Measurements from ENCODE around the gene ENAM. TPM values are rescaled to one million over a fixed set of nuclear protein-coding genes. Genes with fewer than 3 reads are reported as not detected.
"Not testable (repeated sequence)": the region's sequence is repeated elsewhere in the genome, so short reads cannot be mapped to it uniquely, and the experiment has no call there.

Gene ENAM
- polyA plus RNA-seq, 1 experiment, result 0.14 TPM

DNA sequence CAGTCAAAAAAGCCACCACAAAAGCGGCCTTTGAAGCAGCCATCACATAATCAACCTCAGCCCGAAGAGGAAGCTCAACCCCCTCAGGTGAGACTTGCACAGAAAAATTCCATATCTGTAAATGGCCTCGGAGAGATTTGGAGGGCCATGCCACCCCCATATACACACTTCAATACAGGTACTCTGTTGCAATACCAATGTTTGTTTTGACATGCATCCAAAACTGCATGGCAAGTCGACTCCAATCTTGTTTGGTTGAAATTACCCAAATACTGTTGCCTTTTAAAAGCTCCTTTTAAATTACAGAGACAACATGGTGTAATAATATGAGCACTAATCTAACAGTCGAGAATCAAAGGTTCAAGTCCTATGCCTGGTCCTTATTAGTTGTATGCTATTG lies 5.9 kb downstream of the ENAM start:
- H3K27ac ChIP-seq (ENCODE audit: low read depth, low read length), result no peak overlapping the region
- no peaks in the 10 kb centered on the region for H3K9me3 ChIP-seq (ENCODE audit: control insufficient read depth, insufficient read depth, low read length)
- no peak overlapping the region for H3K4me3 ChIP-seq (ENCODE audit: low read depth, low read length)
- ChIA-PET CTCF (interaction anchor here (1.3 kb wide), 1 partner anchor 17 kb away, joined by 5 read pairs; no protein-coding TSS in a partner anchor), POLR2A (no interaction called here)
- TF ChIP-seq, protein P1, sequence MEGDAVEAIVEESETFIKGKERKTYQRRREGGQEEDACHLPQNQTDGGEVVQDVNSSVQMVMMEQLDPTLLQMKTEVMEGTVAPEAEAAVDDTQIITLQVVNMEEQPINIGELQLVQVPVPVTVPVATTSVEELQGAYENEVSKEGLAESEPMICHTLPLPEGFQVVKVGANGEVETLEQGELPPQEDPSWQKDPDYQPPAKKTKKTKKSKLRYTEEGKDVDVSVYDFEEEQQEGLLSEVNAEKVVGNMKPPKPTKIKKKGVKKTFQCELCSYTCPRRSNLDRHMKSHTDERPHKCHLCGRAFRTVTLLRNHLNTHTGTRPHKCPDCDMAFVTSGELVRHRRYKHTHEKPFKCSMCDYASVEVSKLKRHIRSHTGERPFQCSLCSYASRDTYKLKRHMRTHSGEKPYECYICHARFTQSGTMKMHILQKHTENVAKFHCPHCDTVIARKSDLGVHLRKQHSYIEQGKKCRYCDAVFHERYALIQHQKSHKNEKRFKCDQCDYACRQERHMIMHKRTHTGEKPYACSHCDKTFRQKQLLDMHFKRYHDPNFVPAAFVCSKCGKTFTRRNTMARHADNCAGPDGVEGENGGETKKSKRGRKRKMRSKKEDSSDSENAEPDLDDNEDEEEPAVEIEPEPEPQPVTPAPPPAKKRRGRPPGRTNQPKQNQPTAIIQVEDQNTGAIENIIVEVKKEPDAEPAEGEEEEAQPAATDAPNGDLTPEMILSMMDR (IDR thresholded peaks at IDR 0.05; ENCODE audit: low read depth, low read length), result no peak
- no peak for DNase-seq (ENCODE audit: low read depth, low spot score)
- no peaks in the 10 kb centered on the region for H3K27me3 ChIP-seq (ENCODE audit: control insufficient read depth, insufficient read depth, low read length)

DNA sequence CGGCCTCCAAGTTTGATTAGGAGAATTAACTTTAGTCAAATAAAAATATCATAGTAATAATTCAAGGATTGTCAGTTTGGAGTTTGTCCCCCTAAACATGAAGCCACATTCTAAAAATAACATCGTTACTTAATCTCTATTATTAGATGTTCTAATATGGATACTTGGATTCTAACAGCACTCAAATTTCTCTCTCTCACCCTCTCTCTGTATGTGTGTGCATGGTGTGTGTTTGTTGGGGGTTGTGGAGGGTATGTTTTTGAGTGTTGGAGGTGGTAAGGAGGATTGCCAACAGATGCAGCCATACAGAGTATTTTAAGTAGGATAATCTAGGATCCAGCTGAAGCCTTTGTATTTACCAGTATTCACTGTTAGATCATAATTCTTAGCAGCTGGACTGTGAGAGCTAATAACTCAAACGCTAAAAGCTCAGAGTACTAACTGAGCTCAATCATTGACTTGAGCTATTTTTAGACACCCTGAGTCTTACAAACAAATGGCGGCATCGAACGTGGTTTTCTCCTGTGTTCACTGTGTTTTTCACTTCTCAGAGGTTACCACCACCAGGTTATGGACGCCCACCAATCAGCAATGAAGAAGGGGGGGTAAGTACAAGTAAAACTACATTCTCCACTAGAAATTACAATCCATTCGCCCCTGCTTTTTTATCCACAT lies 8.8 kb downstream of the ENAM start:
- no peak overlapping the region for H3K27ac ChIP-seq (ENCODE audit: low read depth, low read length)
- TF ChIP-seq, protein P1 (IDR thresholded peaks at IDR 0.05; ENCODE audit: low read depth, low read length), result no peak
- no peaks in the 10 kb centered on the region for H3K27me3 ChIP-seq (ENCODE audit: control insufficient read depth, insufficient read depth, low read length)
- H3K9me3 ChIP-seq (ENCODE audit: control insufficient read depth, insufficient read depth, low read length), result no peaks in the 10 kb centered on the region
- DNase-seq (ENCODE audit: low read depth, low spot score), result no peak
- ChIA-PET CTCF (interaction anchor here (2.3 kb wide), 1 partner anchor 15 kb away, joined by 10 read pairs; no protein-coding TSS in a partner anchor), POLR2A (interaction anchor here (0.6 kb wide), 2 partner anchors 11 to 60 kb away, joined by 3 to 5 read pairs; no protein-coding TSS in a partner anchor)
- no peak overlapping the region for H3K4me3 ChIP-seq (ENCODE audit: low read depth, low read length)

DNA sequence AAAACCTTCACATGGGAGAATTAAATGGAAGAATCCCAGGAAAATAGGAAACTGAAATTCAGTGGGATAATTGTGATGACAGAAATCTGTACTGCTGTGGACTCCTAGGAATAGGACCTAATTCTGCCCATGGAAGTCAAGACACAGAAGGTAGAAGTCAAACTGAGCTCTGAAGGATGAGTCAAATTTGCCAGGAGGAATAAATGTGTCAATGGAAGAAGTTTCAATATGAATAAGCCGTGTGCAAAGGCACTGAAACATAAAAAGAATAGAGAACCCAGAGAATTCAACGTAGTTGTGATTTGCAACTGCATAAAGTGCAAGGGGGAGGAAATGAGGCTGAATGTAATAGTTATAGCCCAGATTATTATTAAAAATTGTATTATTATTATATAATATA lies 11.6 kb downstream of the ENAM start:
- POLR2A ChIA-PET, result no interaction called here
- CTCF ChIA-PET, result interaction anchor here (1.0 kb wide), 1 partner anchor 12 kb away, joined by 5 read pairs; no protein-coding TSS in a partner anchor

DNA sequence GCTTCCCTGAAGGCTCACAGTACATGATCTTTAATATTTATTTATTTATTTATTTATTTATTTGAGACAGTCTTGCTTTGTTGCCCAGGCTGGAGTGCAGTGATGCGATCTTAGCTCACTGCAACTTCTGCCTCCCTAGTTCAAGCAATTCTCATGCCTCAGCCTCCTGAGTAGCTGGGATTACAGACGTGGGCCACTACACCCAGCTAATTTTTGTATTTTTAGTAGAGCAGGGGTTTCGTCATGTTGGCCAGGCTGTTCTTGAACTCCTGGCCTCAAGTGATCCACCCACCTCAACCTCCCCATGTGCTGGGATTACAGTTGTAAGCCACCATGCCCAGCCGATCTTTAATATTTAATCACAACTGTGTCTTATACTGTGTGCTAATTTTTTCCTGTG lies 22.2 kb downstream of the ENAM start:
- CTCF ChIA-PET, result interaction anchor here (1.7 to 1.8 kb wide), 2 partner anchors 9 to 1050 kb away, joined by 3 to 11 read pairs; no protein-coding TSS in a partner anchor
- DNase-seq (ENCODE audit: low read depth, low spot score); POLR2A ChIA-PET; H3K9me3 ChIP-seq (ENCODE audit: control insufficient read depth, insufficient read depth, low read length); H3K4me3 ChIP-seq (ENCODE audit: low read depth, low read length); H3K27me3 ChIP-seq (ENCODE audit: control insufficient read depth, insufficient read depth, low read length); H3K27ac ChIP-seq (ENCODE audit: low read depth, low read length): not testable (repeated sequence)

More for the DNA sequence above, 11.6 kb downstream of the ENAM start:
- Histone ChIP-seq H3K9me3 (ENCODE audit: control insufficient read depth, insufficient read depth, low read length) (no peaks in the 10 kb centered on the region), H3K27ac (ENCODE audit: low read depth, low read length) (no peak overlapping the region), H3K4me3 (ENCODE audit: low read depth, low read length) (no peak overlapping the region), H3K27me3 (ENCODE audit: control insufficient read depth, insufficient read depth, low read length) (no peaks in the 10 kb centered on the region)
- DNase-seq (ENCODE audit: low read depth, low spot score), result no peak
- TF ChIP-seq, protein P1 (IDR thresholded peaks at IDR 0.05; ENCODE audit: low read depth, low read length), result no peak

DNA sequence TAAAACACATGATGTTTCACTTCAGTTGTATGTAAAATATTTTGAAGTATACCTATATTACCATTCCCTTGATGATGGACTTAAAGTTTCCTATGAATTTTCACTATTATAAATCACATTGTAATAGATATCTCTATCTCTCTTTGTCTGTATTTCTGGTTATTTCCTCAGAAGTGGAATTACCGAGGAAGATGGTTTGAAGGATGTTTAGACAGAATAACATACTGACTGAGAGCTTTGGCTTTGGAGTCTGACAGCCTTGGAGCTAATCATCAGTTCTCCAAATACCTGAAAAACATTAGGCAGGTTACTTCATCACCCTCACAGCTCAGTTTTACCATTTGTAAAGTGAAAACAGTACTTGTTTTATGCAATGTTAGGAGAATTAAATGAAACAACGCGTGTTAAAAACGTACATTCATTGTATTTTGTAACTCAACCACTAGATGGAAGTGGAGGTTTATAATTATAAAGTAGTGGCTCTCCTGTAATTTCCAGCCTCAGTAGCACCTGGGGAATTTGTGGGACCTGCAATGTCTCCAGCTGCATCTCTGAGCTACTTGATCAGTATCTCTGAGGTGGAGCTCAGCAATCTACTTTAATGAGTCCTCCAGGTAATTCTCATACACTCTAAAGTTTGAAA lies 23.4 kb downstream of the ENAM start:
- Histone ChIP-seq H3K4me3 (ENCODE audit: low read depth, low read length) (no peak overlapping the region), H3K27ac (ENCODE audit: low read depth, low read length) (no peak overlapping the region), H3K9me3 (ENCODE audit: control insufficient read depth, insufficient read depth, low read length) (no peaks in the 10 kb centered on the region), H3K27me3 (ENCODE audit: control insufficient read depth, insufficient read depth, low read length) (no peaks in the 10 kb centered on the region)
- ChIA-PET CTCF (interaction anchor here (0.5 to 1.8 kb wide), 77 partner anchors 9 to 1063 kb away, joined by 3 to 30 read pairs (median 4); partner anchors contain the start of genes DCK, ENAM, JCHAIN and UTP3), POLR2A (interaction anchor here (0.6 kb wide), 1 partner anchor 180 kb away, joined by 3 read pairs; no protein-coding TSS in a partner anchor)
- no peak for DNase-seq (ENCODE audit: low read depth, low spot score)
- TF ChIP-seq, protein P1 (IDR thresholded peaks at IDR 0.05; ENCODE audit: low read depth, low read length), result peak; percentile 54
